Measurements from ENCODE around the gene GPR37. TPM values are rescaled to one million over a fixed set of nuclear protein-coding genes. Genes with fewer than 3 reads are reported as not detected.

The GPR37 gene
- total RNA-seq, 6 donors from 2014 or later: 0.15 to 2.8 (median 0.98) TPM

DNA sequence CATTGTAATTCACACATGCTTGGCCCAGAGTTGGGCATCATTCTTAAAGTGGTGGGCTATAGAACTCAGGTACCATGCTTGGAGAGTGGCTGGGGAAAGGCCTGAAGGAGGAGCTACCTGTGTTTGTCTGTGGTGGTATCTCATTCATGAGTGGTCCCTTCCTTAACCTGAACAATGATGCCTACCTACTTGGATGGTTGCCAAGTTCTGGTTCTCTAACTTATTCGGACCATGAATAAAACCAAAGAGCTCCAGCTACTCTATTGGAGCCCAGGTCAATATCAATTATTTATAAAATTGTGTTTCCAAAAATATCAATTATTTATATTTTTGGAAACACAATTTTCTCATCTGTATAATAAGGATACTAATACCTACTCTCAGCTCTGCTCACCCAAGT is 2.9 kb upstream of the GPR37 start:
- no peaks in the 10 kb centered on the region for H3K36me3 ChIP-seq
- no peak for TF ChIP-seq POLR2A (IDR thresholded peaks at IDR 0.05)
- no peaks in the 10 kb centered on the region for H3K9me3 ChIP-seq
- no peak overlapping the region for H3K27ac ChIP-seq
- WGBS, 2 donors: 72 to 85% methylated on average over 1 of the region's 1 CpG
- H3K4me1 ChIP-seq: peaks cover 13 to 26% (median 17%) of the 10 kb centered on the region in 4 donors
- peaks cover 0 to 16% (median 13%) of the 10 kb centered on the region in 4 donors for H3K27me3 ChIP-seq
- DNase-seq (no peak), ATAC-seq (ENCODE audit: low FRiP score in 2 of 2) (no peak)
- H3K4me3 ChIP-seq: no peak overlapping the region

DNA sequence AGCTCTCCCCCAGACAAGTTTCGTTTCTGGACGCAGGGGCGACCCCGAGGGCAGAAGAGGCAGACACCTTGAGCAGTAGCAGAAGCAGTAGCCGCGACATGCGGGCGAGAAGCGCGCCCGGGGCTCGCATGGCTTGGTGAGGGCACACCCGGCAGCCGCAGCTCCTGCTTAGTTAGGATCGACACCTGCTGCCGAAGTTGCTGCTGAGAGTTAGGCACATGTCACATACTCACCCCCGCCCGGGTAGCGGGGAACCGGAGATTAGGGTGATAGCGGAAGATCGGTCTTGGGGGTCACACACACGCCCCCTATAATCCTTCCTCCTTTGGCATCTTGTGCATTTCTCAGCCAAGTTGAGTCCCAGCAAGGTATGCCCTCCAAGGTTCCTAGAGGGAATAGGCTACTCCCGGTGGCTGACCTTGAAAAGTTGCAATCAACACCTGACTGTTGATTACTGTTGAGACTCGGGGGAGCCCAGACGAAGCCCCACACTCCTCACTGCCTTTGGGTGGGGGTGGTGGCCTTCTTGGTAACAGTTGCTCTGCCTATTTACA is 668 bp downstream of the GPR37 start:
- peaks cover 13 to 26% (median 17%) of the 10 kb centered on the region in 4 donors for H3K4me1 ChIP-seq
- peak; percentile 39 to 58 for ATAC-seq (ENCODE audit: low FRiP score in 2 of 2)
- peak overlapping the region in 1 of 4 donors; percentile 69 for H3K27ac ChIP-seq
- H3K4me3 ChIP-seq: peak overlapping the region; percentile 5 to 62 (median 48)
- TF ChIP-seq POLR2AphosphoS5 (IDR thresholded peaks at IDR 0.05) (no peak), CTCF (IDR thresholded peaks at IDR 0.05) (no peak), POLR2A (IDR thresholded peaks at IDR 0.05) (no peak), EP300 (IDR thresholded peaks at IDR 0.05) (no peak)
- no peaks in the 10 kb centered on the region for H3K36me3 ChIP-seq
- WGBS, 2 donors: 2 to 3% methylated on average over 7 to 24 of the region's 26 CpGs
- peaks cover 0 to 16% (median 13%) of the 10 kb centered on the region in 4 donors for H3K27me3 ChIP-seq
- H3K9me3 ChIP-seq: peaks cover 0 to 2% (median 0%) of the 10 kb centered on the region in 4 donors
- DNase-seq: peak in 1 of 2 donors; percentile 35

DNA sequence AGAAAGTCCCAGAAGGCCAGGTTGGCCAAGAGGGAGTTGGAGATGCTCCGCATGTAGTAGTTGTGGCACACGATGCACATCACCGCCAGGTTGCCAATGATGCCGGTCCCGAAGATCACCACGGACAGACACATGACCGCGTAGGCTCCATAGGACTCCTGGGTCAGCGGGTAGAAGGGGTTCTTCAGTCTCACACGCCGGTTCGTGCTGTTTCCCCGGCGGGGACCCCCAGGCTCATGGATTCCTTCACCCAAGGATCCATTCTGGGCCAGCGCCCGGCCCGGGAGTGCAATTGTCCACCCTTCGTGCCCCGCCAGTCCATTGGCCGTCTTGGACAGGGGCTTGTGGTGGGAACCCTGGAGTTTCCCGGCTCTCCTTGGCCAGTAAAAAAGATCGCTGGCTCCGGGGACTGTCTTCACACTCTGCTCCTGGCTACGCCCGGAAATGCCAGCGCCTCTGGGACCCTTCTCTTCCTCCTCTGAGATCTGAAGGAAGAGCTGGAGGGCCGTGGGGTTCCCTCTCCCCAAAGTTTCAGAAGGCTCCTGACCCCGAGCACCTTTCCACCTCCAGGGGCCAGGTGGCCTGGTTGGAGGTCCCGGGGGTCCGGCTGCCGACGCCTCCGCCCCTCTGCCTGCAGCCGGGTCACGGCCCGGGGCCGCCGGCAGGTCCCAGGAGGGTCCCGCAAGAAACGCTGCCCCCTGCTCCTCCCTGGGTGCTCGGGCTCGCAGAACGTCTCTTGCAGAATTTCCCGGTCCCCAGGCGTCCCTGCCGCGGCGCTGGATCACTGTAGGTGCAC is 1.3 kb downstream of the GPR37 start:
- TF ChIP-seq POLR2AphosphoS5 (IDR thresholded peaks at IDR 0.05): no peak
- TF ChIP-seq POLR2A (IDR thresholded peaks at IDR 0.05): no peak
- no peak for TF ChIP-seq EP300 (IDR thresholded peaks at IDR 0.05)
- TF ChIP-seq CTCF (IDR thresholded peaks at IDR 0.05): no peak
- no peak overlapping the region for H3K27ac ChIP-seq
- peak in 1 of 2 donors; percentile 39 for ATAC-seq (ENCODE audit: low FRiP score in 2 of 2)
- peak overlapping the region; percentile 5 to 62 (median 48) for H3K4me3 ChIP-seq
- H3K36me3 ChIP-seq: no peaks in the 10 kb centered on the region
- 8 to 15% methylated on average over 17 to 45 of the region's 48 CpGs for WGBS, 2 donors
- H3K9me3 ChIP-seq: peaks cover 0 to 2% (median 0%) of the 10 kb centered on the region in 4 donors
- peaks cover 0 to 16% (median 13%) of the 10 kb centered on the region in 4 donors for H3K27me3 ChIP-seq
- peaks cover 13 to 26% (median 17%) of the 10 kb centered on the region in 4 donors for H3K4me1 ChIP-seq
- DNase-seq: peak in 1 of 2 donors; percentile 82

- TF ChIP-seq POLR2A (IDR thresholded peaks at IDR 0.05): no peak
- 52 to 71% methylated on average over 4 of the region's 4 CpGs for WGBS, 2 donors
- ATAC-seq (ENCODE audit: low FRiP score in 2 of 2): no peak
Measured at GRCh38 chr7:124762611-124763143, 2.9 kb downstream of the GPR37 start.

GRCh38 chr7:124761164-124761715 is 4.4 kb downstream of the GPR37 start:
- Histone ChIP-seq H3K4me1 (peaks cover 13 to 26% (median 17%) of the 10 kb centered on the region in 4 donors), H3K9me3 (peaks cover 0 to 2% (median 0%) of the 10 kb centered on the region in 4 donors), H3K27me3 (peaks cover 0 to 16% (median 13%) of the 10 kb centered on the region in 4 donors), H3K27ac (no peak overlapping the region), H3K36me3 (no peaks in the 10 kb centered on the region), H3K4me3 (no peak overlapping the region)
- ATAC-seq (ENCODE audit: low FRiP score in 2 of 2) (no peak), DNase-seq (no peak)
- TF ChIP-seq EP300 (IDR thresholded peaks at IDR 0.05) (no peak), POLR2A (IDR thresholded peaks at IDR 0.05) (no peak), CTCF (IDR thresholded peaks at IDR 0.05) (no peak), POLR2AphosphoS5 (IDR thresholded peaks at IDR 0.05) (no peak)
- 71 to 85% methylated on average over 2 of the region's 2 CpGs for WGBS, 2 donors

More at GRCh38 chr7:124762611-124763143, 2.9 kb downstream of the GPR37 start:
- peaks cover 0 to 2% (median 0%) of the 10 kb centered on the region in 4 donors for H3K9me3 ChIP-seq
- H3K4me3 ChIP-seq: no peak overlapping the region
- H3K4me1 ChIP-seq: peaks cover 13 to 26% (median 17%) of the 10 kb centered on the region in 4 donors
- DNase-seq: no peak
- no peak overlapping the region for H3K27ac ChIP-seq
- H3K36me3 ChIP-seq: no peaks in the 10 kb centered on the region
- peaks cover 0 to 16% (median 13%) of the 10 kb centered on the region in 4 donors for H3K27me3 ChIP-seq

All from upper lobe of left lung (tissue), 6 donors.